AG09309 (cell line): ENCODE results near the gene DIAPH3.

Source experiments
- DNase-seq: peaks from one replicate; pipeline ENCODE4 v3.0.0-alpha.2; 2010; ENCODE audit warnings: low read depth
- H3K4me3 ChIP-seq: 2 replicates; pipeline ENCODE4 v1.5.1; 2011; ENCODE audit warnings: mild to moderate bottlenecking, low read depth, low read length, moderate library complexity; ENCODE audit not compliant: control insufficient read depth
- TF ChIP-seq, protein P1 (sequence below): IDR thresholded peaks from 2 replicates; pipeline ENCODE4 v1.5.1; 2011; ENCODE audit warnings: mild to moderate bottlenecking, low read depth, low read length, inconsistent platforms; ENCODE audit not compliant: insufficient read depth, control insufficient read depth; ENCODE audit errors: missing control alignments

DIAPH3 gene

DNA sequence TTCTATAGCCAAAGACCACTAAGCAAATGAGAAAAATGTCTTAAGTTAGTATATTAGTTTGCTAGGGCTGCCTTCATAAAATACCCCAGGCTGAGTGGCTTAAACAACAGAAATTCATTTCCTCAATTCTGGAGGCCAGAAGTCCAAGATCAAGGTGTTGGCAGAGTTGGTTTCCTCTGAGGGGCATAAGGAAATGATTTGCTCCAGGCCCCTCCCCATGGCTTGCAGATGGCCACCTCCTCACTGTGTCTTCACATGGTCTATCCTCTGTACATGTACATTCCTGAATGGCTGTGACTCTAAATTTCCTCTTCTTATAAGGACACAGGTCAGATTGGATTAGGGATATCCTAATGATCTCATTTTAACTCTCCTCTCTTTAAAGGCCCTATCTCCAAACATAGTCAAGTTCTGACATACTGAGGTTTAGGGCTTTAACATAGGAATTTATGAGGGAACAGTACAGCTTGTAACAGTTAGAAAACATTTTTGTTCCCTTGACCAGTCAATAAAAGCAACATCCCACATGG lies 307.4 kb downstream of the DIAPH3 start:
- DNase-seq: no peak
- no peak overlapping the region for H3K4me3 ChIP-seq
- TF ChIP-seq, protein P1, sequence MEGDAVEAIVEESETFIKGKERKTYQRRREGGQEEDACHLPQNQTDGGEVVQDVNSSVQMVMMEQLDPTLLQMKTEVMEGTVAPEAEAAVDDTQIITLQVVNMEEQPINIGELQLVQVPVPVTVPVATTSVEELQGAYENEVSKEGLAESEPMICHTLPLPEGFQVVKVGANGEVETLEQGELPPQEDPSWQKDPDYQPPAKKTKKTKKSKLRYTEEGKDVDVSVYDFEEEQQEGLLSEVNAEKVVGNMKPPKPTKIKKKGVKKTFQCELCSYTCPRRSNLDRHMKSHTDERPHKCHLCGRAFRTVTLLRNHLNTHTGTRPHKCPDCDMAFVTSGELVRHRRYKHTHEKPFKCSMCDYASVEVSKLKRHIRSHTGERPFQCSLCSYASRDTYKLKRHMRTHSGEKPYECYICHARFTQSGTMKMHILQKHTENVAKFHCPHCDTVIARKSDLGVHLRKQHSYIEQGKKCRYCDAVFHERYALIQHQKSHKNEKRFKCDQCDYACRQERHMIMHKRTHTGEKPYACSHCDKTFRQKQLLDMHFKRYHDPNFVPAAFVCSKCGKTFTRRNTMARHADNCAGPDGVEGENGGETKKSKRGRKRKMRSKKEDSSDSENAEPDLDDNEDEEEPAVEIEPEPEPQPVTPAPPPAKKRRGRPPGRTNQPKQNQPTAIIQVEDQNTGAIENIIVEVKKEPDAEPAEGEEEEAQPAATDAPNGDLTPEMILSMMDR: no peak

DNA sequence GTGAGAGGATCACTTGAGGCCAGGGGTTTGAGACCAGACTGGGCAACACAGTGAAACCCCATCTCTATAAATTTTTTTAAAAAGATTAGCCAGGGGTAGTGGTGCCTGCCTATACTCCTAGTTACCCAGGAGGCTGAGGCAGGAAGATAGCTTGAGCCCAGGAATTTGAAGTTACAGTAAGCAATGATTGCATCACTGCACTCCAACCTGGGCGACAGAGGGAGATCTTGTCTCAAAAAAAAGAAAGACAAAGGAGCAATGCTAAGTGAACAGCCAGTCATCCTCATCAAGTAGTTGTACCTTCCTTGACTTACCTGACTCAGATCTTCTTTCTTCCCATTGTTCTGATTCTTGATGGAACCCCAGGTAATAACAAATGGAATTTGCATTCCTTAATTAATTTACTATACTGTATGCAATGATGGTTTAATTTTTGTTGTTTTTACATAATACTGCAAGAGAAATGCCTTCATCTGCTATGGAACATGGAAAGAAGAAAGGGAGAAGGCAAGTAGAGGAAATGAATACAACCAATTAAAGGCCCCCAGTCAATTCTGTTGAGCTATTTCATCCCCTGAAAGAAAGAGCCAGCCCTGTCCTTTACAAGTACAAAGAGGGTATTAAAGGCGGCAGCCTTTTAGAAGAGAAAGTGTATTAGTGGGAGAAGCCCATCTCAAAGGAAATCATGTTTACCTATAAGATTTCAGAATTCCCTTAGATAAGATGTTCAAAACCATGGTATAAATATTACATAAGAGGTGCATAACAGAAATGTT lies 316.7 kb downstream of the DIAPH3 start:
- DNase-seq: no peak
- TF ChIP-seq, protein P1: no peak
- no peak overlapping the region for H3K4me3 ChIP-seq

- no peak overlapping the region for H3K4me3 ChIP-seq
- no peak for DNase-seq
- TF ChIP-seq, protein P1: no peak
Observed at GRCh38 chr13:59843040-59843439, 320.7 kb downstream of the DIAPH3 start.

DNA sequence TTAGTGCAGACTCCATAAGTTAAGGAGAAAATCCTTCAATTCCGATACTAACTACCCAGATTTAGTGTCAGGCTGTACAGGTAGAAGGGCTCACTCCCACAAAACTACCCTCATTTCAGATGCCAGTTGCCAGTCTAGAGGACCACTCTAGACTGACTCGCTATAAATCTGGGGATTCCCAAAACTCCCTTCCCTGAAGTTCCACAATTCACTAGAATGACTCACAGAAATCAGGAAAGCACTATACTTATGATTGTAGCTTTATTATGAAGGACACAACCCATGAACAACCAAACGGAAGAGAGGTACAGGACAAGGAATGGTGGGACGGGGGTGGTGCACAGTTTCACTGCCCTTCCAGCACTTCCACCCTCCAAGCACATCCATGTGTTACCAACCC lies 321.2 kb downstream of the DIAPH3 start:
- no peak for DNase-seq
- H3K4me3 ChIP-seq: no peak overlapping the region
- TF ChIP-seq, protein P1: no peak

DNA sequence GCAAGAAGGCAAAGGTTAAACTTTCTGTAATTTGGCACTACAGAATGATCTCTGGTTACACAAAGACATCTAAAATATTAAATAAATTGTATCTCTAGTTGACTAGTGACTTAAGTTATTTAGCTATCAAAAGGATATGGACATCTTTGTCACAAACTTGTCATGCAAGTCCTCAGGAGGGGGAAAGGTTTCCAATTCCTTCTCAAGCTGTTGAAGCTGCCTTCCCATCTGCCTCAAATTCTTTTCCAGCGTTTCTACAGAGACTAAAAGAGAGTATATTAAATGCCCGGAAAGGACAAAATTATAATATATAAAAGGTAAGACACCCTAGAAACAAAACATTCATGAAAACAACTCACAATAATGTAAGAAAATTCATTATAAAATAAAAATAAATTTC lies 324.5 kb downstream of the DIAPH3 start:
- TF ChIP-seq, protein P1: no peak
- H3K4me3 ChIP-seq: no peak overlapping the region
- no peak for DNase-seq

- DNase-seq: no peak
- H3K4me3 ChIP-seq: no peak overlapping the region
- TF ChIP-seq, protein P1: no peak
Observed at GRCh38 chr13:59837101-59837500, 326.6 kb downstream of the DIAPH3 start.

DNA sequence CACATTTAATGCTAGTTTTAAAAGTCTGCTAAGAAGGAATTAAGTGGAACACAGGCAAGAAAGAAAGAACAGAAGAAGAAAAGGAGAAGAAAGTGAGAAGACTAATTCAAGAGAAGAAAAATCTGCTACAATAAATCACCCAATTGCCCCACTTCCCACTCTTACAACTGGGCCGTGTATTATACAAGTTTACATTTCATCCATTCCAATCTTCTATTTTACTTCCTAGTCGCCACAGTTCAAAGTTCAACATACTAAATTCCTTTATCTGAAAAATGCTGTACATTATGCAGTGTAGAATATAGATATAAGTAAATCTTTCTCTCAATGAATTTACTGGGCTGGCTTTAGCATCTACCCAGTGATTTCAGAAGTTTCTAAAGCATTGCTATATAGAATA lies 328.2 kb downstream of the DIAPH3 start:
- TF ChIP-seq, protein P1: no peak
- no peak for DNase-seq
- H3K4me3 ChIP-seq: no peak overlapping the region
